ENCODE results near the gene UBE2F. TPM values are rescaled to one million over a fixed set of nuclear protein-coding genes. Genes with fewer than 3 reads are reported as not detected.
"Not testable (repeated sequence)": the region's sequence is repeated elsewhere in the genome, so short reads cannot be mapped to it uniquely, and the experiment has no call there.

The UBE2F gene
- total and polyA plus RNA-seq, 2 experiments from 2014 or later: 52.8 to 66.7 TPM

DNA sequence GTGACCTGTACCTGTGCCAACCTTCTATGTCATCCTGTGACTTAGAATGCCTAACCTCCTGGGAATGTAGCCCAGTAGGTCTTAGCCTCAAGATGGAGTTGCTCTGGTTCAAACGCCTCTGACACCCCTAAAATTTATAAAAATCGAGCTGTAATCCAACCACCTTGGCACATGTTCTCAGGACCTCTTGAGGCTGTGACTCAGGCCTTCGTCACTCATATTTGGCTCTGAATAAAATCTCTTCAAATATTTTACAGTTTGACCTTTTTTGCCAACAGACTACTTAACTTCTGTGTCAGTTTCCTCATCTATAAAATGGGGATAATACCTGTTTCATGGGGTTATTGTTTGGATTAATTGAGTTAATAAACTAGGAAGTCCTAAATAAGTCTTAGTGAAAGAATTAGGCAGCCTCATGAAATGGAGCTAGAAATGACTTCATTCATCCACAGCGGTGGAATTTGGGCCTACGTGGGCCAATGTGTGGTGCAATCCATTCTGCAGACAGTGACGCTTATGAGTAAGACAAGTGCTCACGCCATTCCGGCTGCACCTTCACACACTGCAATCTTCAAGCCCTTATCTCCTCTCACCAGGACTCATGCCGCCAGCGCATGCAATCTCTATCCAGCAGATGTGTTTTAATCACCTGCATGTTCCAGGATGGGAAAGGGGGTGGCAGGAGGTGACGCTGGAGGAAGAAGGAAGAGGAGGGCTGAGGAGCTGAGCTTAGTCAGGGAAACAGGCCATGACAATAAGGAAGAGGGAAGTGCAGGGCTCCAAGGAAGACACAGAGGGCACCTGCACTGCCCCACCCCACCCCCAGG is 2.0 kb upstream of the UBE2F start:
- peak overlapping the region; percentile 65 for H3K27ac ChIP-seq
- H3K4me2 ChIP-seq: no peak overlapping the region
- H3K4me1 ChIP-seq (ENCODE audit: insufficient read depth): peaks cover 15% of the 10 kb centered on the region

DNA sequence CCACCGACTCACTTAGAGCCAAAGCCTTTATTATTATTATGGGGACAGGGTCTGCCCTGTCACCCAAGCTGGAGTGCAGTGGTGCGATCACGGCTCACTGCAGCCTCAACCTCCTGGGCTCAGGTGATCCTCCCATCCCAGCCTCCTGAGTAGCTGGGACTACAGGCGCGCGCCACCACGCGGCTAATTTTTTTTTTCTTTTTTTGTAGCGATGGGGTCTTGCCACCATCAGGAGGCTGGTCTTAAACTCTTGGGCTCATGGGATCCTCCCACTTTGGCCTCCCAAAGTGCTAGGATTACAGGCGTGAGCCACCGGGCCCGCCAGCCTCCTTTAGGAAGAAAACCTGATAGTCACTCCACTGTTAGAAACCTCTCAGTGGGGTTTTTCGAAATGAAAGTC is 970 bp upstream of the UBE2F start:
- H4K20me1 ChIP-seq (ENCODE audit: insufficient read depth, poor library complexity, severe bottlenecking): peaks cover 20% of the 10 kb centered on the region
- peaks cover 35% of the 10 kb centered on the region for H3K79me2 ChIP-seq
- H3K9me2 ChIP-seq (replicated peaks; ENCODE audit: insufficient read depth); H3K9me3 ChIP-seq (ENCODE audit: low read depth); H3K27me3 ChIP-seq; DNase-seq (ENCODE audit: low spot score); H3K4me3 ChIP-seq; H3K36me3 ChIP-seq (replicated peaks; ENCODE audit: insufficient read depth, low read depth): not testable (repeated sequence)
- WGBS (ENCODE audit: low lambda C conversion rate, missing lambda C conversion rate): 87% methylated on average over 13 of the region's 13 CpGs
- H3K4me1 ChIP-seq (ENCODE audit: insufficient read depth): peaks cover 15% of the 10 kb centered on the region
- H2AFZ ChIP-seq: peak overlapping the region; percentile 90
- peak overlapping the region; percentile 65 for H3K27ac ChIP-seq
- peak overlapping the region; percentile 90 for H3K4me2 ChIP-seq

More for the DNA sequence above, 2.0 kb upstream of the UBE2F start:
- no peak overlapping the region for H2AFZ ChIP-seq
- no peaks in the 10 kb centered on the region for H3K9me3 ChIP-seq (ENCODE audit: low read depth)
- H3K27me3 ChIP-seq: no peaks in the 10 kb centered on the region
- H3K9me2 ChIP-seq (replicated peaks; ENCODE audit: insufficient read depth): no peaks in the 10 kb centered on the region
- peak; percentile 69 for DNase-seq (ENCODE audit: low spot score)
- TF ChIP-seq EZH2 (IDR thresholded peaks at IDR 0.05; ENCODE audit: borderline replicate concordance): no peak
- TF ChIP-seq EZH2phosphoT487 (IDR thresholded peaks at IDR 0.05; ENCODE audit: low read depth, severe bottlenecking, unreplicated experiment): no peak
- TF ChIP-seq, protein P1, sequence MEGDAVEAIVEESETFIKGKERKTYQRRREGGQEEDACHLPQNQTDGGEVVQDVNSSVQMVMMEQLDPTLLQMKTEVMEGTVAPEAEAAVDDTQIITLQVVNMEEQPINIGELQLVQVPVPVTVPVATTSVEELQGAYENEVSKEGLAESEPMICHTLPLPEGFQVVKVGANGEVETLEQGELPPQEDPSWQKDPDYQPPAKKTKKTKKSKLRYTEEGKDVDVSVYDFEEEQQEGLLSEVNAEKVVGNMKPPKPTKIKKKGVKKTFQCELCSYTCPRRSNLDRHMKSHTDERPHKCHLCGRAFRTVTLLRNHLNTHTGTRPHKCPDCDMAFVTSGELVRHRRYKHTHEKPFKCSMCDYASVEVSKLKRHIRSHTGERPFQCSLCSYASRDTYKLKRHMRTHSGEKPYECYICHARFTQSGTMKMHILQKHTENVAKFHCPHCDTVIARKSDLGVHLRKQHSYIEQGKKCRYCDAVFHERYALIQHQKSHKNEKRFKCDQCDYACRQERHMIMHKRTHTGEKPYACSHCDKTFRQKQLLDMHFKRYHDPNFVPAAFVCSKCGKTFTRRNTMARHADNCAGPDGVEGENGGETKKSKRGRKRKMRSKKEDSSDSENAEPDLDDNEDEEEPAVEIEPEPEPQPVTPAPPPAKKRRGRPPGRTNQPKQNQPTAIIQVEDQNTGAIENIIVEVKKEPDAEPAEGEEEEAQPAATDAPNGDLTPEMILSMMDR (IDR thresholded peaks at IDR 0.05; ENCODE audit: poor library complexity): no peak
- 69% methylated on average over 11 of the region's 11 CpGs for WGBS (ENCODE audit: low lambda C conversion rate, missing lambda C conversion rate)
- H3K79me2 ChIP-seq: peaks cover 24% of the 10 kb centered on the region
- H3K36me3 ChIP-seq (replicated peaks; ENCODE audit: insufficient read depth, low read depth): no peaks in the 10 kb centered on the region
- H4K20me1 ChIP-seq (ENCODE audit: insufficient read depth, poor library complexity, severe bottlenecking): peaks cover 12% of the 10 kb centered on the region
- H3K4me3 ChIP-seq: no peak overlapping the region

DNA sequence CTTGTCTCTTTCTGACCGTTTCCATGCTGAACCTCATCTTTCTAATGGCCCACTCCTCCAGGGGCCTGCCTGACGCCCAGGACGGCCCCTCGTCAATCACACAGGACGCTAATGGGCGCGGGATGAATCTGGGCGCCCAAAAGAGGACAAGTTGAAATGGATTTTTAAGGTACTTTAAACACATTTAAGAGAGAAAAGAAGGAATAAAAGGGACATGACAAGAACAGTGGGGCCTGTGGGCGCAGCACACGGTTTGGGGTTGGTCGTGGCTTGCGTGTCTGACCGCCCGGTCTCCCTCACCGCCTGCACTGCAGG is 607 bp upstream of the UBE2F start:
- TF ChIP-seq EZH2phosphoT487 (IDR thresholded peaks at IDR 0.05; ENCODE audit: low read depth, severe bottlenecking, unreplicated experiment) (no peak), EZH2 (IDR thresholded peaks at IDR 0.05; ENCODE audit: borderline replicate concordance) (no peak)
- TF ChIP-seq, protein P1 (IDR thresholded peaks at IDR 0.05; ENCODE audit: poor library complexity): no peak
- Histone ChIP-seq H3K4me3 (peak overlapping the region; percentile 51), H3K9me2 (replicated peaks; ENCODE audit: insufficient read depth) (no peaks in the 10 kb centered on the region), H3K4me1 (ENCODE audit: insufficient read depth) (peaks cover 15% of the 10 kb centered on the region), H2AFZ (peak overlapping the region; percentile 90), H4K20me1 (ENCODE audit: insufficient read depth, poor library complexity, severe bottlenecking) (peaks cover 23% of the 10 kb centered on the region), H3K27ac (peak overlapping the region; percentile 65), H3K79me2 (peaks cover 38% of the 10 kb centered on the region), H3K36me3 (replicated peaks; ENCODE audit: insufficient read depth, low read depth) (no peaks in the 10 kb centered on the region), H3K9me3 (ENCODE audit: low read depth) (no peaks in the 10 kb centered on the region), H3K4me2 (peak overlapping the region; percentile 90), H3K27me3 (no peaks in the 10 kb centered on the region)
- DNase-seq (ENCODE audit: low spot score): no peak
- WGBS (ENCODE audit: low lambda C conversion rate, missing lambda C conversion rate): 20% methylated on average over 15 of the region's 15 CpGs

DNA sequence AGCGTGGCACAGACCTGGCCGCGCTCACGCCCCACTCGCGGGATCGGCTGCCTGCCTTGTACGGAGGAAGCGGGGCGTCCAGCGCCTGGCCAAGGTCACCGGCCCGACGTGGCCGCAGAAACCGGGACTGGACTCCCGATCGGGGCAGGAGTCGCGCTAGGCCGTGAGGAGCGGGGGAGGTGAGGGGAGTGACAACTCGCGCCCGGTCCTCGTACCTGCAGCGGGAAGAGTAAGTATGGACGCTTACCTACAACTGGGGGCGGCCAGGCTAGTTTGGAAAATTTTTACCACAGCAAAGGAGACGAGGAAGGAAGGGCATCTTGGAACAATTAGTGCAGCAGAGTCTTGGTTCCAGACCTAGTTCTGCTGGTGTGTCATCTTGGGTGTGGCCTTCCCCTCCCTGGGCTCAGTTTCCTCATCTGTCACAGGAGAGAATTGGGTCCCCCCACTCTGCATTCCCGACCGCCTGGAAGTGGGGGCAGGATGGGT is 693 bp downstream of the UBE2F start:
- H3K4me1 ChIP-seq (ENCODE audit: insufficient read depth): peaks cover 15% of the 10 kb centered on the region
- H3K27ac ChIP-seq: peak overlapping the region; percentile 41
- peaks cover 32% of the 10 kb centered on the region for H4K20me1 ChIP-seq (ENCODE audit: insufficient read depth, poor library complexity, severe bottlenecking)
- H2AFZ ChIP-seq: peak overlapping the region; percentile 59
- no peaks in the 10 kb centered on the region for H3K9me3 ChIP-seq (ENCODE audit: low read depth)
- peak; percentile 55 for DNase-seq (ENCODE audit: low spot score)
- peaks cover 51% of the 10 kb centered on the region for H3K79me2 ChIP-seq
- peak overlapping the region; percentile 60 for H3K4me3 ChIP-seq
- H3K9me2 ChIP-seq (replicated peaks; ENCODE audit: insufficient read depth): no peaks in the 10 kb centered on the region
- no peak for TF ChIP-seq EZH2 (IDR thresholded peaks at IDR 0.05; ENCODE audit: borderline replicate concordance)
- no peak for TF ChIP-seq EZH2phosphoT487 (IDR thresholded peaks at IDR 0.05; ENCODE audit: low read depth, severe bottlenecking, unreplicated experiment)
- TF ChIP-seq, protein P1 (IDR thresholded peaks at IDR 0.05; ENCODE audit: poor library complexity): no peak
- H3K36me3 ChIP-seq (replicated peaks; ENCODE audit: insufficient read depth, low read depth): no peaks in the 10 kb centered on the region
- H3K4me2 ChIP-seq: peak overlapping the region; percentile 98
- WGBS (ENCODE audit: low lambda C conversion rate, missing lambda C conversion rate): 1% methylated on average over 30 of the region's 32 CpGs
- no peaks in the 10 kb centered on the region for H3K27me3 ChIP-seq
